Measurements from ENCODE around the gene CTXN1.
A peak's percentile ranks its signal among the peaks of the same experiment; 100 is the strongest.
"Not testable (repeated sequence)": the region's sequence is repeated elsewhere in the genome, so short reads cannot be mapped to it uniquely, and the experiment has no call there.

Gene CTXN1

DNA sequence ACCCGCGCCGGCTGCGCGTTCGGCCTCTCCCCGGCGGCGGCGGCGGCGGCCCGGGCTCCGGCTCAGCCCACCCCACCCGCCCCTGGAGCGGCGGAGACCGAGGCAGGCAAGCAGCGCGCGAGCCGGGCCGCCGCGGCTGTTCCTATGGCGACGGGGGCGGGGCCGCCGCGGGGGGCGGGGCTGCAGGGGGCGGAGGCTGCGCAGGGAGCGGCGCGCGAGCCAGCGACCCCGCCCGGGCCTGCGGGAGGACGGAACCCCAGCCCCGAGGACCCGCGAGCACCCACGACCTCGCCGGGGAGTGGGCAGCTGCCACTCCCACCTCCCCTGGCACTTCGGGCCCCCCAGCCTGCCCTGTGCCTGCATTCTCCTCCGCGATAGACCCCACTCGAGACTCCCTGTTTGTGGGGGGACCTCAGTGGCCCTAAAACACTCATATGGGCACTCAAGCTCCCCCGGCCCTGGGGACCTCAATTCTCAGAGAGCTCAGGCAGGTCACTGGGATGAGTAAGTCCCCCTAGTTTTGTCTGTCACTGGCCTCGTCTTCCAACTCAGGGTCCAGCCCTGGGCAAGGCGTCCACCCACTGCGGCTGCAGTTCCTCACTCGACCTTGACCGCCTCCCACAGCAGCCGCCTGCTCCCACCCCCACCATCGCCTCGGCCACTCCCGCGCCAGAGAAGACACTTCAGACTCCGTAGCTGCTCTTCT lies at the start of gene CTXN1:
TSS of gene CTXN1 (minus strand) at position 115 of the 706 bp plus-strand sequence. CDS start 597 bp downstream, outside the sequence.
- DNase-seq (ENCODE audit: low read depth in 2 of 3, low spot score in 2 of 3): peak in 2 of 3 experiments; percentile 52 to 54

DNA sequence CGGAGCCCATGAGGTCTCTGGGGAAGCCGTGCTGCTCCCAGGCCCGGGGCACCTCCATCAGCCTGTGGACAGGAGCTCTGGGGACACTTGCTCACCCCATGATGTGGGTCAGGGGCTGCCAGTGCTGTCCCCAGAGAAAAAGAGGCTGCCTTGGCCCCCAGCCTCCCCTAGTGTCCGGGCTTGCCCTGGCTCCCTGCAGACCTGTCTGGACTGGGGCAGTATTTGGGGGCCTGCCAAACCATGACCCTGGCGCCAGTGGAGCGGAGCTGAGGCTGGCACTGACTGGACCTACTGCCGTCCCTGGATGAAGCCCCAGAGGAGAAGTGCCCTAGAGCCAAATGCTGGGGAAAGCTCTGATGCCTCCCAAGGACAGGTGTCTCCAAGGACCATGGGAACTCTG lies 49.1 kb upstream of the CTXN1 start:
- DNase-seq (ENCODE audit: low read depth in 2 of 3, low spot score in 2 of 3): no peak

DNA sequence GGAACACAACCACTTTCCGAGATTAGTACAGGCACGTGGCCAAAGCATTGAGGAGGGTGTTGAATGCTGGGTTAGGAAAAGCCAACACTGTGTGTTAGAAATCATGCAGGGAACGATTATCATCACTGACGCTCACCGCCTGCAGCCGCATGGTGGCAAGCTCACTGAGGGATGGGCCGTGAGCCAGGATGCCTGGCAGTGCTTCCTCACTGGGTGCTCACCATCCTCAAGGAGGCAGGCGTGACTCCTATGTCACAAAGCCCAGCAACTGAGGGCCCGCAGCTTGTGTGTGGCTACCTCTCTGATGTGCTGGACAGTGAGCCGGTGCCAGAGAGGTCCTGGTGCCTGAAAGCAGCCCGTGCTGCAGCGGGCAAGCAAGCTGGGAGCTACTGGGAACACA lies 47.9 kb upstream of the CTXN1 start:
- no peak for DNase-seq (ENCODE audit: low read depth in 2 of 3, low spot score in 2 of 3)

DNA sequence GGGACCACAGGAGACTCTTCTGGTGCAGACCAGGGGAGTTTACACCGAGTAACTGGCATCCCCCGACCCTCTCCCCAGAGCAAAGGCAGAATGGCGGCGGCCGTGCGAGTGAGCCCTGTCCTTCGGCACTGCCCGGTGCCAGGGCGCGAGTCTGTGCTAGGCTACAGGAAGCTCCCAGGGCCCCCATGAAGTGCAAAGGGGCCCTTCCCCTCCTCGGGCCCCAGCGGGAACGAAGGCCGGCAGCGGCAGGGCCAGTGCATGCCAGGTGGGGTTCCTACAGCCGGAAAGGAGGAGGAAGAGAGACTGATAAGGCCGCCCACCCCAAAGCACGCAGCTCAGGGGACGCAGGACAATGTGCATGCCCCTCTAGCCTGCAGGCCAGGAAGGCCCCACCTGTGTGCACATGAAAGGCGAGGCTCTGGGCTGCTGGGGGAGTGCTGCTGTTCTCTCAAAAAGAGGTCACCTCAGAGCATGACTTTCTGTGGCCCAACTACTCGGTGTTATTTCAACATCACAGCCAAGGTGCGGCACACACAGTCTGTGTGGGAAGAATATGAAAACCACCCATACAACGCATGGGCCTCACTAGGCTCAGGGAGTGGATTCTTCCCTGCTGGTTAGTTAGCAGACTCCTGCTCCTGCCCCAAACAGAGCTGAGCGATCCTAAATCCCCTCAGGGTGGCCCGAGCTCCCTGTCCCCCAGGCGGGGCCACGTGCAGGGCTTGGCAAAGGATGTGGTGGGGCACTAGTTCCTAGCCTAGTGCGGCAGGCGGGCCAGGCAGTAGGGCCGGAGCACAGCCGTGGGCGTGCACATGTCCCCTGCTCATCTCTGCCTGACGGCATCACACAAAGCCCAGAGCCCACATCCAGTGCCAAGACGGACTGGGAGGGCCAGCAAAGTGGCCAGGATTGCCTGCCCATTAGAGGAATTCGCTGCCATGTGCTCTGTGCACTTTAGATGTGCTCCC lies 45.9 kb upstream of the CTXN1 start:
- no peak for DNase-seq (ENCODE audit: low read depth in 2 of 3, low spot score in 2 of 3)

DNA sequence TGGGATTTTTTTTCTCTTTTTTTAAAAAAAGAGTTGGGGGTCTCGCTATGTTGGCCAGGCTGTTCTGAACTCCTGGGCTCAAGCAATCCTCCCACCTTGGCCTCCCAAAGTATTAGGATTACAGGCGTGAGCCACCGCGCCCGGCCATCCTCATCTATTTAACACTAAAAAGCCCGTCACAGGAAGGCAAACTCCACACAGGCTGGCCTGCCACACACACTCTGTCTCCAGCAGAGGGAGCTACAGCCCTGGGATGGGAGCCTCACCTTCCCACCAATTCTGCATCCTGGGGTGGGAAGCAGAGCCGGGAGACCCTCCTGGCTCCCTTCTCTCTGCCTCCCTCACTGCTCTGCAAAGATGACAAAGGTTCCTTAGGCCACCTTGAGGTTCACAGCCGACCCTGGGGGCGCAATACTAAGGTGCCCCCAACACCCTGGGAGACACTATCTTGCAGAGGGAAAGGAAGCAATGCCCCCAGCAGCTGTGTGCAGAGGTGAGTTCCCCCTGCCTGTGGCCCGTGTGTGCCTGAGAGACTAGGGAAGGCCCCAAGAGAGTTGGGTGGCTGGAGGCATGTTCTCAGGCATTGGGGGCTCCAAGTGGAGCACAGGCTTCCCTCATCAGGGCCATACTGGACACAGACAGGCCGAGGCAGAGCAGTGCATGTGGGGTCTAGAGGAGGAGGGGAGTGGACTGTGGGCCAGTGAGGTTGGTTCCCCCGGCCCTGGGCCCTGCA lies 44.9 kb upstream of the CTXN1 start:
- no peak for DNase-seq (ENCODE audit: low read depth in 2 of 3, low spot score in 2 of 3)

DNA sequence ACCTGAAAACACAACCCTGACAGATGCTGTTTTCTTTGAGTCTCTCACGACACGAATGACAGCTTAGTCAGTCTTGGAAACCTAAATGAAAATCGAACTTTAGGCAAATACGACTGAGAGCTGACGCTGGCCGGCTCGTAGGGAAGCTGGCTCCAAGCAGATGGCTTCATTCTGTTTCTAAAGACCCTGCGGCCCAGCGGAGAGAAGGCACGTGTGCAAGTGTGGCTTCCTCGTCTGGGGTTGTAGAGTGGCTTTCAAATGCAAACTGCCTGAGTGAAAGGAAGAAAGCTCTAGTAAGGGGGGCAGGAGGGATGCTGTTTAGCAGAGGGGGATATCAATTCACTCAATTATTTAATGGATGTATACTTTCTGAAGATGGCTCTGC lies 43.6 kb upstream of the CTXN1 start:
- no peak for DNase-seq (ENCODE audit: low read depth in 2 of 3, low spot score in 2 of 3)

DNA sequence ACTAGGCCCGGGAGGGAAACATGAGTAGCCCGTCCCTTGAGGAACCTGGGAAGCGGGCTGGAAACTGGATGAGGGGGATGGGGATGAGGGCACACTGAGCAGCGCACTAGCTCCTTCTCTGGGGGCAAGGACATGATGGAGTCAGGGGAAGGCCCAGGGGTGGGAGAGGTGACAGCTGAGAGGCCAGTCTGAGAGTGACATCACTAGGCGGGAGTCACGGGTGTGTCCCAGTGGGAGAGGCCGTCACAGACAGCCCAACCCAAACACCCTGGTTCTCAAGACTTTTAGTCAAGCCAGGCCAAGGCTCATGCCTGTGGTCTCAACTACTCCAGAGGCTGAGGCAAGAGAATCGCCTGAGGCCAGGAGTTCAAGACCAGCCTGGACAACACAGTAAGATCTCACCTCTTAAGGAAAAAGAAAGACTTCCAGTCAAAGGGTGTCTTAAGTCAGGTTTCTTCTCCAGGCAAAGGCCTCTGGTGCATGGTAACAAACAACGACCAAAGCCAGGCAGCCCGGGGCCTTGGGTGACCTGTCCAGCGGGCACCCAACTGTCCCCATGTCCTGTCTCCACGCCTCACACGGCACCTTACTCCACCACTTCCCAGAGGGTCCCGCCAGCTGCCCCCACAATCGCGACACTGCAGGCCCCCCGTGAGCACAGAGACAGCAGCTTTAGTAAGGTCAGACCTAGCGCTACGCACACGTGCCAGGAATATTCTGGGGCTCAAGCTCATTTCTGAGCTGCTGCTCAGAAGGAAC lies 43.0 kb upstream of the CTXN1 start:
- DNase-seq (ENCODE audit: low read depth in 2 of 3, low spot score in 2 of 3): no peak

DNA sequence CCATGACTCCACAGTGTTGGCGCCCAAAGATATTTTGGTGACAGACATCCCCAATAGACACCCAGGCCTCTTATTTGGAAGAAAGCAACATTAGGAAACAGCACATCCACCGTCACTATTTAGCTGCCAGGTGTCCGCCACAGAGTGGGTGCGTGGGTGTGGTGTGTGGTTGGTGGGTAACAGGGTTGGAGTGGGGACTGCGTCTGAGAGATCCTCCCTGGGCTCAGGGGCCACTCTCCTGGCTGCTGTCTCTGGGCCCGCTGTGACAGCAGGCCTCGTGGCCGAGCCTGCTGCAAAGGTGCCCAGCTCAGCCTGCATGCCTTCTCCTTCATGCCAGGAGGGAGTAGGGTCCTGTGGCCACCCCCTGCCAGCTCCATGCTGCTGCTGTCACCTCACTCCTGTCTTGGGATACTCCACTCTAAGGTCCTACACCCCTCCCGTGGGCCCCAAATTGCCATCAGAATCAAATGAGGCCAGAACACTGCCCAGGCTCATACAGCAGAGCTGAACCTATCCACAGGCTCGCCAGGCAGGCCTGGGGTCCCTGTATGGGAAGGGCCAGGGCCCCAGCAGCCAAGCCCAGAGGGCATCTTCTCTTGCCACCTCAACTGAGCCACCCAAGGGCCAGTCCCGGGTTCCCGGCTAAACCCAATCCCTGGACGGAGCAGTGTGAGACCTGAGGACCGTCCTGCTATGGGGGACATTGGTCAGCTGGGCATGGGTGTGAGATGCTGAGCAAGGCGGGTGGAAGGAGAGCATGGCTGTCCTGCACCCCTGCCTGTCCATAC lies 42.3 kb upstream of the CTXN1 start:
- DNase-seq (ENCODE audit: low read depth in 2 of 3, low spot score in 2 of 3): no peak

DNA sequence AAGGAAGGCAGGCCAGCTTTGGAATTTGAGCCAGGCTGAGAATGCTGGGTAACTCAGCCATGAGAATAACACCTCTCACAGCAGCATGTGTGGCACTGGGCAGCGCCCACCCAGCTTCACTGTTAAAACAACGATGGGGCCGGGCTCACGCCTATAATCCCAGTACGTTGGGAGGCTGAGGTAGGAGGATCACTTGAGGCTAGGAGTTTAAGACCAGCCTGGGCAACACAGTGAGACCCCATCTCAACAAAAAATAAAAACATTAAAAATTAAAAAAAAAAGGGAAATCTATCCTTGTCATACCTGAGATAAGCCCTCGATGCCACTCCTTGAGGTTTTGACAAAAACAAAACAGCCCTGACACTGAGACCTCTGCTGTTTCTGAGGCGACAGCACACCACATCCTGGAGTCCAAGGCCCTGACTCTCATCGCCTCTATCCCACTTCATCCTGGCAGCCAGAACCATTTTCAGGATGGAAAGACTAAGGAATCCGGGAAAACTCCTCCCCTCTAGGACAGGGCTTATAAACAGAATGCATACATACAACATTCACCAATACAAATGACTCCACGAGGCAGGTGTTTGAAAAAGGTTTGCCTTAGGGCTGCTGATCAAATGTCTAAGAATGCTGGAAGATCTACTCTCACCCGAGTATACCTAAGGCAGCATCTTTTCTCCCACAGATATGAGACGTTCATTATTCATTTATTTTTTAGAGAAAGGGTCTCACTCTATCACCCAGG lies 40.2 kb upstream of the CTXN1 start:
- no peak for DNase-seq (ENCODE audit: low read depth in 2 of 3, low spot score in 2 of 3)

DNA sequence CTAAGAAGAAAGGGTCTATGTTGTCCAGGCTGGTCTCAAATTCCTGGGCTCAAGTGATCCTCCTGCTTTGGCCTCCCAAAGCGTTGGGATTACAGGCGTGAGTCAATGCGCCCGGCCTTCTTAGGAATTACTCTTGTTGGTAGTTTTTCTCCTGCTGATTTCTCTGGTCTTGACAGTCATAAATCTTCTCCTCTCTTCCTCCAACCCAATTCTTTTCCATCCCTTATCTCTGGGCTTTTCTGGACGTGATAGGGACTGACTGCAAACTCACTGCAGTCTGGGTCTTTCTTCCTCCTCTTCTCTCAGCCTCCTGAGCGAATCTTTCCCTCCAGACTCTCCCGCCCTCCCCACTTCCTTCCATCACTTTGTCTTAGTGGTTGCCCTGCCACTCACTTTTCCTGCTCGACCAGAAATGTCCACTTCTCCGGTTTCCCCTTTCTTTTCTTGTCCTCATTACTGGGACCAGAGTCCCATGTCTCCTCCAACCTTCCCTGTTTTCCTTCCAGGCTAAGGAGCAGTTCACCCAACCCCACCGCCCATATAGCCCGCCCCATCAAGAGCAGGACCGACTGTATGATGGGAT lies 39.4 kb upstream of the CTXN1 start:
- no peak for DNase-seq (ENCODE audit: low read depth in 2 of 3, low spot score in 2 of 3)

DNA sequence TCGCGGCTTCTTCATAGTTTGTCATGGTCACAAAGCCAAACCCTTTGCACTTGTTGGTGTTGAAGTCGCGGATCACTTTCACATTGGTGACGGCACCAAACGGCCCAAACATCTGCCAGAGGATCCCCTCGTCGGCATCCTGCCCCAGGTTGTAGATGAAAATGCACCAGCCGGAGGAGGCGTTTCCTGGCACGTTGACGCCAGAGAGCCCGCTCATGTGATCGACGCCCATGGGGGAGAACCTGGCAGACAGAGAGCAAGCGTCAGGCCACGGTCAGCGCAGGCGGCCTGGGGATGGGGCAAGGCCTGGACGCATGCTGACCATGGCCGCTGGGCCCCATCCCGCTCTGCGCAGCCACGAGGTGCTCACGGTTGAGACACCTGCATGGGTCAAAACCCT lies 37.6 kb upstream of the CTXN1 start:
- DNase-seq (ENCODE audit: low read depth in 2 of 3, low spot score in 2 of 3): no peak

DNA sequence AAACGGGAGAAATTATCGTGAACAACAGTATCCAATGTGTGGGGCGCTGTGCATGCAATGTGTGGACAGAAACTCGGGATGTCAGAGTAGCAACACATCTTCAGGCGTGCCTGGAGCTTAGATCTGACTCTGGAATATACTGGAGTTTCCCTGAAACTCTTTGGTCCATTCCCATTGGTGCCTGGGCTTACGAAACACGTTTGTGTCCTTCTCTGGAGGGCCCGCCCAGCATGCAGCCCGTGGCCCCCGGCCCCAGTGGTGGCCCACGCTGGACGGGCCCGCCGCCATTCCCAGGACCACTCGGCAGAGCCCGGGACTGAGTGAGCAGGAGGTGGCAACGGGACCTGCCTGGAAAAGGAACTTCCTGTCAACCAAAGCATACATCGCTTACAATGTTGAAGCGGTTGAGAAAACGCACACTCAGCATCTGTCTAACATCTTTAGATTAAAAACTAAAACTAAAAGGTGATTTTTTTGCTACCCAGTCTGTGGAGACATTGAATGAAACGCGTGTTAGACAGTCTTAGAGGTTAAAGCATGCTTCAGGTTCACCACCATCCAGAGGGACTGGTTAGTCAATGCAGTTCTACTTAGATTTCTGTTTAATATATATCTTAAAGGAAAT lies 36.8 kb upstream of the CTXN1 start:
- DNase-seq (ENCODE audit: low read depth in 2 of 3, low spot score in 2 of 3): no peak

DNA sequence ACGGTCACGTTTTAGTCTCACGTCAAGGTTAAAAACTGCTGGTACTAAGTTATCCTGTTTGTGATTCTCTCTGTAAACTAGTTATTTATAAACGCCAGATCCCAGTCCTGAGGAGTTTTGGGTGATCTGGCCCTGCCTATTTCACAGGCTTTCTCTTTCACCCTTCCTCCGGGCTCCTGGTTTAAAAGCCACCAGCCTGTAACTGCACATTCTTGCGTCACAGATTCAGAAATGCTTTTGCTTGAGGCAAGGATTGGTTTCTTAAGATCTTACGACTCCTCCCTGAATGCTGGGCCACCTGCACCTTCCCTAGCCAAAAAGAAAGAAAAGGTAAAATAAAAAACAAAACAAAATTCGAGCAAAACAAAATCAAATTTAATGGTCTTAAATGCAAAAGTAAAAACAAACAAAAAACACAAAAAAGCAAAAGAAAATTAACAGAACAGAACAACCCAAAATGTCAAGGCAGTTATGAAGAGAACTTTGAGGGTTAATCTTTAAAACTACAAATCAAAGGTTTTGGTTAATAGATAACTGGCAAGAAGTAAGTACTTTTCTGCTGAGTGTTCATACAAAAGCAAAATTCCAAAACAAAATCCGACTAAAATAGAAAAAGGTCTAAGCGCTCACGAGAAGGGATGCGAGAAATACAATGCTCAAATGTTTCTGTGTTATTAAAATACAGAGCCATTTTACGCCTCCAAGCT lies 36.1 kb upstream of the CTXN1 start:
- no peak for DNase-seq (ENCODE audit: low read depth in 2 of 3, low spot score in 2 of 3)

DNA sequence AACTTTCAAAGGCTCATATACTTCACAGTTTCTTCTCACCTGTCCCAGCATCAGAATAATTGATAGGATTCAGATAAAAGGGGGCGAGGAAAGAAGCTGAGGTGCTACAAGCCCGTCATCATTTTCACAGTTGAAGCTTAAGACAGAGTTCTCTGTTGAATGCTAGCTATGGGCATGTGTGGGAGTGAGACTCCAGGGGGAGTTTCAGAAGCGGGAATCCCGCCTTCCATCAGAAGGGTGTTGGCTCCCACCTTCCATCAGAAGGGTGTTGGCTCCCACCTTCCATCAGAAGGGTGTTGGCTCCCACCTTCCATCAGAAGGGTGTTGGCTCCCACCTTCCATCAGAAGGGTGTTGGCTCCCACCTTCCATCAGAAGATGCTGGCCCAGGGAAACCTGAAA lies 35.1 kb upstream of the CTXN1 start:
- not testable (repeated sequence) for DNase-seq (ENCODE audit: low read depth in 2 of 3, low spot score in 2 of 3)

DNA sequence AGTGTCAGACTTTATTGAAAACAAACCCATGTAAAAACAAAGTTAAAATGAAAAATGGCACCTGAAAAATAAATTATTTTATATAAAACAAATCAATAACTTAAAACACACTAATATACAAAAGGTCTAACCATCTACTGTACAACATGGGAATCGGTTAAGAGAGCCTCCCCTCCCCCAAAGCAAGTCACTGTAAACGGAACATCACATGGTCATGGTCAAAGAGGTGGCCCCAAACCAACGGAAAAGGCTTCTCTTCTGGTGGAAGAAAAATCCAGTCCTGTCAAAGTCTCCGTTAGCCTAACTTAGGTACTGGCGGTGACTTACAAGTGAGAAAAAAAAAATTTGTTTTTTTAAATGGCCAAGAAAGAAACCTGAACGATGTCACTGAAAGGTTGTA lies 33.3 kb upstream of the CTXN1 start:
- no peak for DNase-seq (ENCODE audit: low read depth in 2 of 3, low spot score in 2 of 3)

DNA sequence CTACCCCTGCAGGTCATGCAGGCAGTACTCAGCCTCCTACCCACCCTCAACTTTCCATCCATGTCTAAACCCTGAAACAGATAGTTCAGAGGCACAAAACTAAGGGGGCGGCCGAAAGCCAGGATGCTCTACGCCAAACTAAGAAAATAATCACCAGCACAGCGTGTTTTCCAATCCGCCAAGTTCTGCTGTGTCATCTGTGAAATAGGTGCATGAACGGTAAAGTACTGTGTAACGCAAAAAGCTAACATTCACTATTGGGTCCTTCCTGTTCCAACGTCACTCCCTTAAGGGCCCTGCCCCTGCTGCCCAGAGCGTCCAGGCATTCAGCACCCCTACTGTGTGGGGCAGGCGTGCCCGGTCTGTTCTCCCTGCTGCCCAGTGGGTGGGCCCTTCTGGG lies 29.8 kb upstream of the CTXN1 start:
- no peak for DNase-seq (ENCODE audit: low read depth in 2 of 3, low spot score in 2 of 3)

DNA sequence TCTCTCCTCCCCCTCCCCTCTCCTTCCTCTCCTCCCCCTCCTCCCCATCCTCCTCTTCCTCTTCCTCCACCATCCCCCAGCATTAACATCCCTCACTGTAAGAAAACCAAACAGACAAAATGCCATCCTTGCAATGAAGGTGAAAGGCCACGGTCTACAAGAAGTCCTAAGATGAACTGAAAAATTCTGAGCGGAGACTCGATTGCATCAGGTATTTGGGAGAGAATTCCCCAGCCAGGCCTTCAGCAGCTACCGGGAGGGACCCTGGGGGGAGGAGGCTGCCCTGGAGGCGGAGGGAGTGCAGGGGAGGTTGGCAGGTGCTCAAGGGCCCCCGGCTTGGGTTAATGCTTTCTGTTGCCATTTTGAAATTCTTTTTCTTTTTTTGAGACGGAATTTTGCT lies 27.6 kb upstream of the CTXN1 start:
- DNase-seq (ENCODE audit: low read depth in 2 of 3, low spot score in 2 of 3): no peak

DNA sequence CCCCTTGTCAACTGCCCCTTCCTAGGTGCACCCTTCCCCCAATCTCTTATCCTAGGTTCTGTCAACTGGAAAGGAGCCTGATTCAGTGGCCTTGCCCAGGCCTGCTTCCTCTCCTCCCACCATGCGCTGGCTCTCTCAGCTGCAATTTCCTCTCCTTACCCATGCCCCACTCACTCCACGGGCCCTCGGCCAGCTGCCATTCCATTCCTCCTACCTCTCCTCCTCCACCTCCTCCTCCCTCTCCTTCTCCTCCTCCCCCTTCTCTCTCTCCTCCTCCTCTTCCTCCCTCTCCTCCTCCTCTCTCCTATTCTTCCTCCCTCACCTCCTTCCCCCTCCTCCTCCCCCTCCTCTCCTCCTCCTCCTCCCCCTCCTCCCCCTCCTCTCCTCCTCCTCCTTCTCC lies 27.1 kb upstream of the CTXN1 start:
- no peak for DNase-seq (ENCODE audit: low read depth in 2 of 3, low spot score in 2 of 3)
